RWPE1 (cell line): ENCODE measurements around the gene LIN7A.

Experiments
- CTCF ChIA-PET: fragments of 350-600 bp; sonication (Branson Sonifier 250); formaldehyde crosslinking; extraction: SDS; loops from one replicate; lab custom pipeline; 2021; lab: Yijun Ruan, JAX
- POLR2A ChIA-PET: fragments of 400-600 bp; formaldehyde crosslinking; extraction: SDS; loops from one replicate; lab custom pipeline; 2020; ENCODE audit warnings: antibody characterized with exemption; ENCODE audit not compliant: low non-redundant PET; lab: Yijun Ruan, JAX
- DNase-seq: peaks from one replicate; pipeline ENCODE4 v3.0.0; 2012; ENCODE audit warnings: low spot score
- H3K27ac ChIP-seq: fragments of 450-650 bp; 2 replicates; pipeline ENCODE4 v1.5.1; 2017
- TF ChIP-seq, protein P1 (sequence below): fragments of 450-650 bp; conservative IDR thresholded peaks from 2 replicates; pipeline ENCODE4 v1.5.1; 2017; ENCODE audit warnings: low read depth, mild to moderate bottlenecking

Gene LIN7A

DNA sequence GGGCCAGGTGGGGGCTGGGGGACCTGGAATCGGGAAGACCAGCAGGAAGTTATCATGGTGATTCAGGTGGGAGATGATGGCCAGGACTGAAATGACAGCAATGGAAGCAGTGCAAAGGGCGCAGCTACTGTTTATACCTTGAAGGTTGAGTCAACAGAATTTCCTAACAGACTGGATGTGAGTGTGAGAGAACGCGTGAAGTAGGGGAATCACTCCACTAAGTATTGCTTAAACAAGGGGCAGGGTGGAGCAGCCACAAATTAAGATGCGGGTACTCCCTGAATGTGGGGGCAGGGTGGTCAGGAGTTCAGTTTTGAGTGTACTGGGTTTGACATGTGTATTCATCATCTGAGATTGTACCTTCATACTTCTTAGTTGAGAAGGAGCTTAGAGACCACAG lies 175.9 kb downstream of the LIN7A start:
- no peak overlapping the region for H3K27ac ChIP-seq
- TF ChIP-seq, protein P1, sequence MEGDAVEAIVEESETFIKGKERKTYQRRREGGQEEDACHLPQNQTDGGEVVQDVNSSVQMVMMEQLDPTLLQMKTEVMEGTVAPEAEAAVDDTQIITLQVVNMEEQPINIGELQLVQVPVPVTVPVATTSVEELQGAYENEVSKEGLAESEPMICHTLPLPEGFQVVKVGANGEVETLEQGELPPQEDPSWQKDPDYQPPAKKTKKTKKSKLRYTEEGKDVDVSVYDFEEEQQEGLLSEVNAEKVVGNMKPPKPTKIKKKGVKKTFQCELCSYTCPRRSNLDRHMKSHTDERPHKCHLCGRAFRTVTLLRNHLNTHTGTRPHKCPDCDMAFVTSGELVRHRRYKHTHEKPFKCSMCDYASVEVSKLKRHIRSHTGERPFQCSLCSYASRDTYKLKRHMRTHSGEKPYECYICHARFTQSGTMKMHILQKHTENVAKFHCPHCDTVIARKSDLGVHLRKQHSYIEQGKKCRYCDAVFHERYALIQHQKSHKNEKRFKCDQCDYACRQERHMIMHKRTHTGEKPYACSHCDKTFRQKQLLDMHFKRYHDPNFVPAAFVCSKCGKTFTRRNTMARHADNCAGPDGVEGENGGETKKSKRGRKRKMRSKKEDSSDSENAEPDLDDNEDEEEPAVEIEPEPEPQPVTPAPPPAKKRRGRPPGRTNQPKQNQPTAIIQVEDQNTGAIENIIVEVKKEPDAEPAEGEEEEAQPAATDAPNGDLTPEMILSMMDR, result no peak
- POLR2A ChIA-PET, result no interaction called here
- DNase-seq, result no peak
- CTCF ChIA-PET, result no interaction called here

GRCh38 chr12:80756875-80757274 lies 180.9 kb downstream of the LIN7A start:
- DNase-seq, result no peak
- CTCF ChIA-PET, result interaction anchor here (1.0 kb wide), 1 partner anchor 792 kb away, joined by 3 read pairs; no protein-coding TSS in a partner anchor
- H3K27ac ChIP-seq, result no peak overlapping the region
- POLR2A ChIA-PET, result no interaction called here
- TF ChIP-seq, protein P1, result no peak

- TF ChIP-seq, protein P1, result no peak
- ChIA-PET POLR2A (interaction anchor here (0.6 kb wide), 1 partner anchor 10 kb away, joined by 8 read pairs; no protein-coding TSS in a partner anchor), CTCF (interaction anchor here (0.6 kb wide), 2 partner anchors 58 to 317 kb away, joined by 3 read pairs; no protein-coding TSS in a partner anchor)
- H3K27ac ChIP-seq, result no peak overlapping the region
- DNase-seq, result no peak
These were observed 183.5 kb downstream of the LIN7A start for GRCh38 chr12:80754274-80754673.

DNA sequence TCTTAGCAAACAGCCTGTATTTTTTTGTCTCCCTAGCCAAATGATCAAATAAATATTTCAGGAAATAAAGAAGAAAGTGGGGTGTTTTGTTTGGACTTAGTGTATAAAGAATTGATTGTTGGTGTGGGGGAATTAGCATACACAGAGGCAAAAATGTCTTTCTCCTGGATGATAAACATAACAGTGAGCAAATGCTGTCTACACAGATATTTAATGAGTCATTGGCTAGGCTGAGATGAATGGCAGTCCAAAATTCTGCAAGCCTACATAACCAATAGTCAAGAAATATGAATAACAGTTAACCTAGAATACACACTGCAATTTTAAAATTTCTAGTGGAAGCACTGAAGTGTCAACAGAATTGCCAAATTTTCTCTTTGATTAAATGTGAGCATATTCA lies 185.3 kb downstream of the LIN7A start:
- CTCF ChIA-PET, result no interaction called here
- no peak for DNase-seq
- no peak overlapping the region for H3K27ac ChIP-seq
- POLR2A ChIA-PET, result no interaction called here
- TF ChIP-seq, protein P1, result no peak

GRCh38 chr12:80749456-80749855 lies 188.3 kb downstream of the LIN7A start:
- no peak overlapping the region for H3K27ac ChIP-seq
- ChIA-PET POLR2A (no interaction called here), CTCF (no interaction called here)
- DNase-seq, result no peak
- TF ChIP-seq, protein P1, result no peak

DNA sequence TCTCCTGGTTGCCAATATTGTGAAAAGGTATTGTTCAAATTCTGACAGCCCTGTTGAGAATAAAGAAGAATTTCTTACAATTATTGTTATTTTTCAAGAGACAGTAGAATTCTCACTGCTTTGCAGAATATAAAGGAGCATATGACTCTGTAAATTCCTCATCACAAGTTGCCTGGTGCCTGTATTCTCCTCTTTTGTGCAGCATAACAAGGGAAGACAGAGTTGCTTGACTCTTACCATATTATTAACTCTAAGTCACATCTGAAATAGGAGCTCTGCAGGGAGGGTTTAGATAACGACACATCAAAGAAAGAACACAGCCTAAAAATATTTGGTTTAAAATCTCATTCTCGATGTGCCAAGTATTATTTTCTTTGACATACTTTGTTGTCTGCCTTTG lies 189.9 kb downstream of the LIN7A start:
- TF ChIP-seq, protein P1, result no peak
- ChIA-PET CTCF (no interaction called here), POLR2A (no interaction called here)
- H3K27ac ChIP-seq, result no peak overlapping the region
- DNase-seq, result no peak
